Measurements from ENCODE around the gene LRCH1.

DNA sequence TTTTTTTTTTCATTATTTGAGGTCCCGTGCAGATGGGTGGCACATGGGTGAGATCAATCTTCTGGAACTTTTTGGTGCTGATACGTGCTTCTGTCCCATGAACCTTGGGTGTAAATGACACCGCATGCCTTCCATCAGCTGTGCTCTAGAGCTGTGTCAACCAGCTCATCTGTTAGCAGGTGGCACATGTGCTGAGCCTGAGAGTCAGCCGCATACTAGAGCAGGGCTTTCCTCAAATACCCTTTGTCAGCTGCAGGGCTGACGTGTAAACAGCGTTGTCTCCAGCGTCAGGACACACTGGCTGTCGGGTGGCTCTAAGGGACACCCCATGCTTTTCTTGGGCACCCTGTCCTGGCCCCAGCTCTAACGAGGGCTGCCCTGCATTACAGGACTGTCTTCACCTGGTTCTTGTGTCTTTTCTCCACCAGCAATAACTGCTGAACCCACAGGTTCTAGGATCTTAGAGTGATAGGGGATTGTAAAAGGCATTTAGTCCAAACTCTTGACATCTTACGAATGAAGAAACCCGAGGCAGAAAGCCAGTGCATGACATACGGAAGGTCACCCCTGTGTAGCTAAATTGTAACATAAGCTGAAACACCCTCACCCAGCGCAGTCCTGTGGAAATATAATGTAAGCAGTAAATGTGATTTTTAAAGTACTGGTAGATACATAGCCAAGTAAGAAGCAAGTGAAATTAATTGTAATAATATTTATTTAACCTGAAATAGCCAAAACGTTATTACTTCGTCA, 119.5 kb downstream of the LRCH1 start:
- no peak for TF ChIP-seq ZNF384 (IDR thresholded peaks at IDR 0.05)
- TF ChIP-seq SUZ12 (IDR thresholded peaks at IDR 0.05), result no peak
- TF ChIP-seq ARNT (IDR thresholded peaks at IDR 0.05), result no peak
- no peak for TF ChIP-seq L3MBTL2 (conservative IDR thresholded peaks at IDR 0.05)
- no peak for TF ChIP-seq SP1 (IDR thresholded peaks at IDR 0.05)
- TF ChIP-seq HDGF (IDR thresholded peaks at IDR 0.05; ENCODE audit: borderline replicate concordance), result no peak
- no peak for TF ChIP-seq ELF4 (IDR thresholded peaks at IDR 0.05)
- no peak for TF ChIP-seq FOXA1 (IDR thresholded peaks at IDR 0.05)
- no peak for TF ChIP-seq FOXK2 (IDR thresholded peaks at IDR 0.05)
- no peak for TF ChIP-seq CTBP1 (IDR thresholded peaks at IDR 0.05; ENCODE audit: borderline replicate concordance)
- no peak for TF ChIP-seq BHLHE40 (IDR thresholded peaks at IDR 0.05; ENCODE audit: borderline replicate concordance)
- TF ChIP-seq NFRKB (IDR thresholded peaks at IDR 0.05), result no peak

Data from HEK293T (cell line).